GM20000 (cell line): Measurements from ENCODE around the gene SLC22A24.
"Not testable (repeated sequence)": the region's sequence is repeated elsewhere in the genome, so short reads cannot be mapped to it uniquely, and the experiment has no call there.

Experiments used
- DNase-seq: peaks from one replicate; pipeline ENCODE4 v3.0.0; 2012; ENCODE audit warnings: low spot score
- CTCF ChIP-seq: IDR thresholded peaks from 2 replicates; pipeline ENCODE4 v1.5.1; 2012; ENCODE audit warnings: mild to moderate bottlenecking, control low read depth; ENCODE audit errors: extremely low read depth, missing control alignments

The SLC22A24 gene

GRCh38 chr11:63142459-63142858 lies 1.6 kb downstream of the SLC22A24 start:
- no peak for DNase-seq
- TF ChIP-seq CTCF: no peak

GRCh38 chr11:63132985-63133775 lies 10.8 kb downstream of the SLC22A24 start:
- DNase-seq: no peak
- no peak for TF ChIP-seq CTCF

- DNase-seq: no peak
- no peak for TF ChIP-seq CTCF
Observed at GRCh38 chr11:63099555-63099954, 44.5 kb downstream of the SLC22A24 start.

- TF ChIP-seq CTCF: no peak
- no peak for DNase-seq
Observed at GRCh38 chr11:63080682-63081081, 63.3 kb downstream of the SLC22A24 start.

- DNase-seq: not testable (repeated sequence)
Observed at GRCh38 chr11:63046203-63046602, 97.8 kb downstream of the SLC22A24 start.

GRCh38 chr11:63042596-63042995 lies 101.4 kb downstream of the SLC22A24 start:
- no peak for DNase-seq
- no peak for TF ChIP-seq CTCF

GRCh38 chr11:63032457-63032856 lies 111.6 kb downstream of the SLC22A24 start:
- DNase-seq: no peak
- no peak for TF ChIP-seq CTCF
